GM19025 (cell line): ENCODE data around the gene GARNL3.

ENCODE experiments used
- ATAC-seq: cut with Tn5 transposase; IDR thresholded peaks from one replicate; pipeline ENCODE4 v1.9.1; 2021; ENCODE audit warnings: mild to moderate bottlenecking, low read depth, moderate library complexity; ENCODE audit not compliant: unreplicated experiment

The GARNL3 gene

DNA sequence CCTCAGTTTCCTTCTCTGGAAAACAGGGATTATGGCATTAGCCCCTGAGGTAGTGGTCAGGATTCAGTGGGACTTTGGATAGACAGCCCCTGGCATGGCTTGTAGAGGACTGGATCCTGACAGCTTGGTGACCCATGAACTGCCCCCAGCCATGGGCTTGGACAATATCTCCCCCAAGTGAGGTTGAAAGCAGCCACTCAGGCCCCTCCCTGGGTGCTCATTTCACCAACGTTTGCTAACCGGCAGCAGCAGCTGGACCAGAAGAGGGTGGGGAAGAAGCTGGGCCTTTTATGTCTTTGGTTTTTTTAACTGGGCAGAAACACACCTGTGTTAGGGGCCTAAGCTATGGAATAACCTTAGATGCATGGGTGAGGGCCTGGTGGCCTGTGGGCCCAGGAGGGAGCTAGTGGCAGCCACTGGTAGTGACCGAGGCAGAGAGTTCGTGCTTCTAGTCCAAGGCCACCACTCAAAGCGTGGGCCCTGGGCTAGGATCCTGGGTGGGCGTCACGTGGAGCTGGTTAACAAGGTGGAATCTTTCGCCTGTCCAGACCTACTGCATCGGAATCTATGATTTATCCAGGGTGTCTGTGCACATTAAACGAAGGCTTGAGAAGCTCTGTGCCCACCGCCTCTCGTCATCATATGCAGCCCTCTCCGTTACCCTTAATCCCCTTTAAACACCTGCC is 134.3 kb downstream of the GARNL3 start:
- no peak for ATAC-seq

DNA sequence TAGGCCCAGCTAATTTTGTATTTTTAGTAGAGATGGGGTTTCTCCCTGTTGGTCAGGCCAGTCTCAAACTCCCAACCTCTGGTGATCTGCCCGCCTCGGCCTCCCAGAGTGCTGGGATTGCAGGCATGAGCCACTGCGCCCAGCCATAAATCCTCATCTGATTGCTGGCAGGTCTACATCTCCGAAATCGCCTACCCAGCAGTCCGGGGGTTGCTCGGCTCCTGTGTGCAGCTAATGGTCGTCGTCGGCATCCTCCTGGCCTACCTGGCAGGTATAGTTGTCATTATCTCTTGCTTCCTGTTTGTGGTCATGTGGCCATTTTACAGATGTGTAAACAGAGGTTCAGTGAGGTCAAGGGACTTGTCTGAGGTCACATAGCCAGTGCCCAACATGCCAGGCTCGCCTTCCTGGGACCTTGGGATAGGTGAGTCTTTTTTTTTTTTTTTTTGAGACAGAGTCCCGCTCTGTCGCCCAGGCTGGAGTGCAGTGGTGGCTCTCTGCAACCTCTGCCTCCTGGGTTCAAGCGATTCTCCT is 135.2 kb downstream of the GARNL3 start:
- no peak for ATAC-seq

DNA sequence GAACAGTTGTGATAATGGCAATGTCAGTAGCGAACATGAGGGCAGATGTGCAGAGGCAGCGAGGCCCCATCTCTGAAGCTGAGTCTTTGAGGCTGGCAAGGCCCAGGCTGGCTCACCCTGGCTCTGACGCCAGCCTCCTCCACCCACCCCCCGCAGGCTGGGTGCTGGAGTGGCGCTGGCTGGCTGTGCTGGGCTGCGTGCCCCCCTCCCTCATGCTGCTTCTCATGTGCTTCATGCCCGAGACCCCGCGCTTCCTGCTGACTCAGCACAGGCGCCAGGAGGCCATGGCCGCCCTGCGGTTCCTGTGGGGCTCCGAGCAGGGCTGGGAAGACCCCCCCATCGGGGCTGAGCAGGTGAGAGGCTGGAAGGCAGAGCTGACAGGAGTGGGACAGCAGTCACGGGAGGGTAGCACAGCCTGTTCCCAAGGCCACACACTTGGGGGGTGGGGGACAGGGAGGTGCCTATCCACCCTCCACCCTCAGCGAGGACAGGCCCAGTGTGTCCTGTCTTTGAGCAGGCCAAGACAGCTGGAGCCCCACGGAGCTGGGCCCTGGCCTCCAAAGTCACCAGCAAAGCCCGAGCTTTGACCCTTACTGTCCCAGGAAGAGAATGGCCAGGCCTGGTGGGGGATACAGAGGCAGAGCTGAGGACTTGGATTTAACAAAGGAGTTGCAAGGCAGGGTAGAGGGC is 138.0 kb downstream of the GARNL3 start:
- ATAC-seq, result no peak

DNA sequence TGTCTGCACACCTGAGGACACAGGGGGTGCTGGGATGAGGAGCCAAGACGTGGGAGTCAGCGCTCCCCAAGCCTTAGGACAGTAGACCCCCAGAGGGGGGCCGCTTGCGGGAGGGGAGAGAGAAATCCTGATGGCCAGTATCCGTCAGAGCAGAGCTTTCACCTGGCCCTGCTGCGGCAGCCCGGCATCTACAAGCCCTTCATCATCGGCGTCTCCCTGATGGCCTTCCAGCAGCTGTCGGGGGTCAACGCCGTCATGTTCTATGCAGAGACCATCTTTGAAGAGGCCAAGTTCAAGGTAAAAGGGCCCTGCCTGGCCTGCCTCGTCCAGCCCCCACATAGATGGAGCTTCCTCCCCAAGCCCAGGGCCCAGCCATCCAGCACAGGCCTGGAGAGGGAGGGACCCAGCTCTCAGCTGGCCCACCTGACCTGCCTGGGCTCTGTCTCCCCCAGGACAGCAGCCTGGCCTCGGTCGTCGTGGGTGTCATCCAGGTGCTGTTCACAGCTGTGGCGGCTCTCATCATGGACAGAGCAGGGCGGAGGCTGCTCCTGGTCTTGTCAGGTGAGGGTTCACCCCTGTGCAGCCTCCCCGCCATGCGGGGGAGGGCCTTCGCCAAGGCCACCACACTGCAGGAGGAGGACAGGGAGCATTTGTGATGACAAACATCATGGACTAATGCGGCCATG is 139.1 kb downstream of the GARNL3 start:
- no peak for ATAC-seq

DNA sequence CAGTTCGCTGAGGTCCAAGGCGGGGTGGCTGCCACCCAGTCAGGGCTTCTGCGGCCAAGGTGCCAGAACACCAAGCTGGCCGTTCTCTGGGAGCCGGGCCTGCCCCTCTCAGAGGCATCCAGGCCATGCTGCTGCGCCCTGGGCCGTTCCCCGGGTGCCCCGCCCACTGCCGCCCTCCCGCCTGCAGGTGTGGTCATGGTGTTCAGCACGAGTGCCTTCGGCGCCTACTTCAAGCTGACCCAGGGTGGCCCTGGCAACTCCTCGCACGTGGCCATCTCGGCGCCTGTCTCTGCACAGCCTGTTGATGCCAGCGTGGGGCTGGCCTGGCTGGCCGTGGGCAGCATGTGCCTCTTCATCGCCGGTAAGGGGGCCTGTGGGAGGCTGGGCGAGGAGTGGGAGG is 140.1 kb downstream of the GARNL3 start:
- no peak for ATAC-seq

DNA sequence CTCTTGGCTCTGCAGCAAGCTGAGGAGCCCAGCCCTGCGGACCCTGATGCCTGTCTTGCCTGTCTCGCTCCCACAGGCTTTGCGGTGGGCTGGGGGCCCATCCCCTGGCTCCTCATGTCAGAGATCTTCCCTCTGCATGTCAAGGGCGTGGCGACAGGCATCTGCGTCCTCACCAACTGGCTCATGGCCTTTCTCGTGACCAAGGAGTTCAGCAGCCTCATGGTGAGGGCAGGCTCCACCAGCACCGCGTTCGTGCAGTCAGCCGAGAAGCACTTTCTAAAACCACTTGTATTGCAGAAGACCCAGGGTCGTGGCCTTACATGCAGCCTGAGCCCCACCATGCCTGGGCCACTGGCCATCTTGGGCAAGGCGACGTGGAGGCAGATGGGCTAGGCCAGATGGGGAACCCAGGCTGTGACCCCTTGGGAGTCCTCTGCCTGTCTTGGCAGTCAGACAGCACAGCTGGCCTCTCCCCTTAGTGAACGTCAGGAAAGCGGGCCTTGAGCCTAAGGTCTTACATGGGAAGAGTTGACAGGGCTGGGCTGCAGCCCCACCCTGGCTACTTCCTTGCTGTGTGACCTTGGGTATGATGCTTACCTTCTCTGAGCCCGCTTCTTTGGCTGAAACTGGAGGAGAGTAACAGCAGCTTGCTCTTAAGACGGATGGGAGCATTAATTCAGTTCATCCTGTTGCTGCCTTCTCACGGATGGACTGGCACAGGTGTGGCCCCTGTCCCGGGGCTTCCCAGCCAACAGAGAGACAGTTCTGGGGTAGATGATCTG is 141.0 kb downstream of the GARNL3 start:
- no peak for ATAC-seq

DNA sequence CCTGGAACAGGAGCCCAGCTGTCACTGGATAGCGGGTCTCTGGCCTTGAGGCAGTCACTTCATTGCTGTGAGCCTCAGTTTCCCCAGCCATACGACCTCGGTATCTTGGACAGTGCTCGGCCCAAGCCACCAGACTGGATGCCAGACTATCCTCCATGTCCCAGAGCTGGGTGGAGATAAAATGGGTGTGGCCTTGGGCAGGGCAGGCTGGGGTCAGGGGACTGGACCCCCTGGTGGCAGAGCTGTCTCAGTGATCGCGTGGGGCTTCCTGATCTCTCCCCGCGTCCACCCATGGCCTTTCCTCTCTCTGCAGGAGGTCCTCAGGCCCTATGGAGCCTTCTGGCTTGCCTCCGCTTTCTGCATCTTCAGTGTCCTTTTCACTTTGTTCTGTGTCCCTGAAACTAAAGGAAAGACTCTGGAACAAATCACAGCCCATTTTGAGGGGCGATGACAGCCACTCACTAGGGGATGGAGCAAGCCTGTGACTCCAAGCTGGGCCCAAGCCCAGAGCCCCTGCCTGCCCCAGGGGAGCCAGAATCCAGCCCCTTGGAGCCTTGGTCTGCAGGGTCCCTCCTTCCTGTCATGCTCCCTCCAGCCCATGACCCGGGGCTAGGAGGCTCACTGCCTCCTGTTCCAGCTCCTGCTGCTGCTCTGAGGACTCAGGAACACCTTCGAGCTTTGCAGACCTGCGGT is 142.4 kb downstream of the GARNL3 start:
- ATAC-seq, result no peak

DNA sequence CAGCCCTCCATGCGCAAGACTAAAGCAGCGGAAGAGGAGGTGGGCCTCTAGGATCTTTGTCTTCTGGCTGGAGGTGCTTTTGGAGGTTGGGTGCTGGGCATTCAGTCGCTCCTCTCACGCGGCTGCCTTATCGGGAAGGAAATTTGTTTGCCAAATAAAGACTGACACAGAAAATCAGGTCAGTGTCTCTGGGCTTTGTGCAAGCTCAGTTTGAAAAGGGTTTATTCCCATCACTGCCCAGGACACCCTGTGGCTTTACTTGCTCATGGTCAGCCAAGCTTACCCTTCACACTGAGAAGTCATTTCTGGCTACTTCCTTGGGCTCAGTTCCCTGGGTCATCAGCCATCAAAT is 142.9 kb downstream of the GARNL3 start:
- no peak for ATAC-seq

DNA sequence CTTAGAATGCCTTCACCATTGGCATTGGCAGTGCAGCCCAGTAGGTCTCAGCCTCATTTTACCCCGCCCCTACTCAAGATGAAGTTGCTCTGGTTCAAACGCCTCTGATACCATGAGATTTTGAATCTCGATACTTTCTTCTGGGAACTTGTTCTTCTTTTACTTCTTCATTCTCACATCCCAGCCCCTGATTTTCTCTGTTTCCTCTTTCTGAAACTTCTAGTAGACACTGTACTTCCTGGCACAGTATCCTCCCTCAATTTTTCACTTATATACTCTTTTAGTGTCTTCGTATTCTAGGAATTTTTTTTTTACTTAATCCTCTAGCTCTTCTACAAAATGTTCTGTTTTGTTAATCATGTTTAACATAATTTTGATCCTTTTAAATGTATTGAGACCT is 146.5 kb downstream of the GARNL3 start:
- ATAC-seq, result no peak

DNA sequence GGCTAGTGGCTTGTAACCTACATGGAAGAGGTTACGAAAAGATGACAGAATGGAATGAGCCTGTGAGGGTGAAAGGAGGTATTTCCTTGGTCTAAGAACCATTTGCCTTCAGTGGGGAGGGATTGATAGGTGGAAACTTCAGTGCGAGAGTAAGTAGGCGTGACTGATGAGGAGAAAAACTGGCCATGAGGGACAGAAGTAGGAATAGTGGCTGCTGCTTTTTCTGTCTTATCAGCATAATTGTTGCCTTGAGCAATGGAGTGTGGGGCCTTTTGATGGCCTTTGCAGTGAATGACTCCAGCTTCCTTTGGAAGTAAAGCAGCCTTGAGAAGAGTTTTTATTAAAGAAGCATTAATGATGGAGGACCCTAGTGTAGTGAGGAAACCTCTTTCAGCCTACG is 150.6 kb downstream of the GARNL3 start:
- no peak for ATAC-seq

DNA sequence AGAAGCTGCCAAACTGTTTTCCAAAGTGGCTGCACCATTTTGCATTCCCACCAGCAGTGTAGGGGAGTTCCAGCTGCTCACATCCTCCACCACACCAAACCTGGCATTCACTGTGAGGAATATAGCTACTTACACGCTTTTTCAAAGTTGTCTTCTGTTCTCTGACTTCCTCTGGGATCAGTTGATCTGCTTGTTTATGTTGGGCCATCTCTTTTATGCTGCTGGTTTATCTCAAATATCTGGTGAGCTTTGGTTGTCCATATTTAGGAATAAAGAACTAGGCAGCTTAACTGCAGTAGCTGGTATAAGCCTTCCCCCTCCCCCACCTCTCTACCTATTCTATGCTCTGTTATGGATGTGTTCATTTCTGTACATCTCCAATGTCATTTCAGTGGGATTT is 151.1 kb downstream of the GARNL3 start:
- ATAC-seq, result no peak

DNA sequence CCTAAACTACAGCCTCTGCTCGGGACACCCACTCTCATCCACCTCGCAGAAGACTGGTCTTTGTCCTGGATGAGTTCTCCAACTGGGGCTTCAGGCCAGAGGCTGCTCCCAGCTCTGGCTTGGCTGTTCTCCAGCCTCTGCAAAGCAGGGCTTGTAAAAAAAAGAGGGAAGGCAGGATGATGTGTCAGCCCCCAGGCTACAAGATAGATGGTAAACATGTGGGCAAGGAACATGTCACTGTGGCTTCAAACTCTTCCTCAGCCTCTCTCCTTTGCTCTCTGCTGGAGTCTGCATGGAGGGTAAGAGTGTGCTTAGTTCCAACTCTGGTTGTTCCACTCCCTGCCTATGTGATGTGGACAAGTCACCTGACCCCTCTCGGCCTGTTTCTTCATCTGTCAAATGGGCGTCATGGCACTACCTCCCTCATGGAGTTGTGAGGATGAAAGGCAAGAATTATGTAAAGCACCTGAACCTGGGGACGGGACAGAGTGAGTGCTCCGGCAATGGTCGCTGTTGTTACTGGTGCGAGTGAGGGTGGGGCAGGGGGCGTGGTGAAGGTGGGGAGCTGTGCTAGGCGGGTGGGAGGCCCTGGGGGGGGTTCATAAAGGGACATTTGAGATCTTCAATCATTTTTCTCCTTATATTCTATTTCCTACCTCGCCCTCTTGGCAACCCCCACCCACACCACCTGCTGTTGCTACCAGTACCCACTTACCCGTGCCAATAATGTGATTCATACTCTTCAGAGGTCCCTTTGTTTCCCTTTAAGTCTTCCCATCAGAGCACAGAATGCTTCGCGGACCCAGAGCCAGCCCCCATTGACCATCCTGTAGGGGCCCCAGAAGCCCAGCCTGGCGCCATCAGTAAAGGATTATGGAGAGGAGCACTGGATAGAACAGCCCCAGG is 152.8 kb downstream of the GARNL3 start:
- no peak for ATAC-seq

DNA sequence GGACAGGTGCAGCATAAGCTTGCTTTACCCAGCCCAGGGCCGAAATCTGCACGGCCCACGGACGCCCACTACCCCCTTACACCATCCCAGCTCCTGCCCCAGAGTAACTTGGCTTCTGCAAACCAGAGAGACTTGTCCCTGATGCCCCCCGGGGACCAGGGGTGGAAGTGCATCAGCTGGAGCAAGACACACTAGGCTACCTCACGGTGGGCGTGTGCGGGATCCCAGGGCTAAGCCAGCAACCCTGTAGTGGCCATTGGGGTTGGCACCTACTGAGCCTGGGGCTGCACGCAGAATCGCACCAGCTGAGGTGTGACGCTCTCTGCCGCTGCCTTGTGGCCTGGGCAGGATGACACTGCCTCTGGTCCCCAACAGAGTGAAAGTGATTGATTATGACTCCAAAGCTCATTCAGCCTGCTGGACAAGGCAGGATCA is 153.5 kb downstream of the GARNL3 start:
- no peak for ATAC-seq

DNA sequence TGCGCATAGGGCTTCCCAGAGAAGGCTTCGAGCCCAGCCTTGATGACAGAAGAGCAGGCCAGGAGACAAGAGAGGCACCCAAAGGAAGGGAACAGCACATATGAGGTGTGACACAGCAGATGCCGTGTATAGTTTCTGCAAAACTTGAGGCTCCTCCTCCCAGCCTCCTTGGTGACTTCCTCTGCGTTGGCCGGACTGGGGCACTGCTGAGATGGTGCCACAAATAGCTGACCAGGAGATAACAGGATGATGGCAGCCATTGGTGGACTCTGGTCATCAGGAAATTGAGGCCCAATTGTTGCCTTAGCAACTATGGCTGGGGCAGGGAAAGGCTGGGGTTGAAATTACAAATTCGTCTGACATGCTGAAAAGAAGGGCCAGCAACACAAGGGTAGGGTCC is 154.8 kb downstream of the GARNL3 start:
- no peak for ATAC-seq

DNA sequence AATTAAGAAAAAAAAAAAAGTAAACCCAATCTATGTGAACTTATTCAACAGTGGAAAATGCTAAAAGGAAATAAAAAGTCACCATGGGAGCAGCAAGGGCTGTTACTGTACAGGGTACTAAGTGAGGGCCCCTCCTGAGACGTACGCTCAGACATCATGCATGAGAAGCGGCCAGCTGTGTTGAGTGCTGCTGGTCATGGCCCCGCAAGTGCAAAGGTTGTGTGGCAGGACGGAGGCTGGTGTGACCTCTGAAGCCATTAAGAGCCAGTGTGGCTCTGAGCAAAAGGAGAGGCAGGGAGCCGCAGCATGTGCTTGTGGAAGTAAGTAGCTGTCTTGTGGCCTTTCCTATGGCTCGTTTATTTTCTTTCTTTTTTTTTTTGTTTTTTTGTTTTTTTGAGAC is 156.5 kb downstream of the GARNL3 start:
- ATAC-seq, result no peak

DNA sequence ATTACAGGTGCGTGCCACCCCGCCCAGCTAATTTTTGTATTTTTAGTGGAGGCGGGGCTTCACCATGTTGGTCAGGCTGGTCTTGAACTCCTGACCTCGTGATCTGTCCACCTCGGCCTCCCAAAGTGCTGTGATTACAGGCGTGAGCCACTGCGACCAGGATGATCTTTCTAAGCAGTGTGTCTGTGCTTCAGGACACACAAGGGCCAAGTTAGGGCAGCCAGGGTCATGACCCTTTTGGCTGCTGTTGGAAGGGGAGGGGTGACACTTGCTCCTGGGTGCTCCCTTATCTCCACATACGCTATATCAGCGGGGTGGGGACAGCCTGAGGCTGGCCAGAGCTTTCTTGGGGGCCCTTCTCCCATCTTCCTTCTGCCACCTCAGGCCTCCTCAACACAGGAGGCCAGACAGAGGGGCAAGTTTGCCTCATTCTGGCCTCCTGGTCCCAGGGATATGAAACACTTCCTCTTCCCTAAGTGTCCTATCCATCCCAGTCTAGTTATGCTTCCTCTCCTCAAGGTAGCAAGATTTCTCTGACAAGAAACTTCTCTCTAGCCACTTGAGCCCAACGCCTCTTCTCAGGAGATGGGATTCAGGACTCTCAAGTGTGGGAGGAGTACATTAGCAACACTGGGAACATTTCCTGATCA is 157.7 kb downstream of the GARNL3 start:
- no peak for ATAC-seq

DNA sequence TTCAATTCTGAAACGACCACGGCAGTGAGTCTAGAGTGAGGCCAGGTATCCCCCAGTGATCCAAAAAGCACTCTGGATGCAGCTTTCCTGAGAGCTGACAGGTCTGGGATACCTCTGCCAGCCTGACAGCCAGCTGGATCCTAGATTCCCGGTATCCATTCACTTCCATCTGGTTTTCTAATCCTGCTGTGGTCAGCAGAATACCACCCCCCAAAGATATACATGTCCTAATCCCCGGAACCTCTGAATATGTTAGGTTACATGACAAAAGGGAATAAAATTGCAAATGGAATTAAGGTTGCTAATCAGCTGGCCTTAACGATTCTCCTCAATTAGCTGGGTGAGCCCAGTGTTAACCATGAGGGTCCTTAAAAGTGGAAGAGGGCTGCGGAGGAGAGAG is 158.2 kb downstream of the GARNL3 start:
- no peak for ATAC-seq

DNA sequence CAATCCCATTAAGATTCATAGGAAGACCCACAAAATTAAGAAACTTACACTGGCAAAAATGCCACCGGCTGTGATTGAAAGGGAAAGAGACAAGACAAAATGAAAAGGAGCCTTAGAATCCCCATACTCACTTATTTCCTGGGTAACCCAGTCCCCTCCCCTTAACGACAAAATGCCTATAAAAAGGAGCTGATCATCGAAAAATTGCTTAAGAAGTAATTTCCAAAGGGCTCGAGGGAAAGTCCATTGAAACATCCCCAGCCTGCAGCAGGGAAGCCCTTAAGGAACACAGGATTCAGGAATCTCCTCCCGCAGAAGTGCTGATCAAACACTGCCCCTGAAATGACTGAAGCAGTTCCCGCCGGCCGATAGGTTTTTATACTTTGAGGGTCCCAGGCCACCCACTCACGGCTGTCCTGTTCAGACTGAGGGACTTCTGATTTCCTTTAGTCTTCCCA is 158.9 kb downstream of the GARNL3 start:
- ATAC-seq, result peak; percentile 10
